Dermis blood vessel endothelial cell (primary cell): Measurements from ENCODE around the gene TOM1L2. TPM values are rescaled to one million over a fixed set of nuclear protein-coding genes. Genes with fewer than 3 reads are reported as not detected.
"Not testable (repeated sequence)": the region's sequence is repeated elsewhere in the genome, so short reads cannot be mapped to it uniquely, and the experiment has no call there.

ENCODE experiments used
- DNase-seq: peaks from one replicate; pipeline ENCODE4 v3.0.0; 2010
- total RNA-seq: library from RNA; depleted of rRNA; stranded (reverse); fragments of >200 nt; gene quantifications from 2 replicates; pipeline ENCODE4 v1.2.3, GENCODE V29; 2014

The TOM1L2 gene
- total RNA-seq, 1 donor from 2014 or later = 21.6 TPM

DNA sequence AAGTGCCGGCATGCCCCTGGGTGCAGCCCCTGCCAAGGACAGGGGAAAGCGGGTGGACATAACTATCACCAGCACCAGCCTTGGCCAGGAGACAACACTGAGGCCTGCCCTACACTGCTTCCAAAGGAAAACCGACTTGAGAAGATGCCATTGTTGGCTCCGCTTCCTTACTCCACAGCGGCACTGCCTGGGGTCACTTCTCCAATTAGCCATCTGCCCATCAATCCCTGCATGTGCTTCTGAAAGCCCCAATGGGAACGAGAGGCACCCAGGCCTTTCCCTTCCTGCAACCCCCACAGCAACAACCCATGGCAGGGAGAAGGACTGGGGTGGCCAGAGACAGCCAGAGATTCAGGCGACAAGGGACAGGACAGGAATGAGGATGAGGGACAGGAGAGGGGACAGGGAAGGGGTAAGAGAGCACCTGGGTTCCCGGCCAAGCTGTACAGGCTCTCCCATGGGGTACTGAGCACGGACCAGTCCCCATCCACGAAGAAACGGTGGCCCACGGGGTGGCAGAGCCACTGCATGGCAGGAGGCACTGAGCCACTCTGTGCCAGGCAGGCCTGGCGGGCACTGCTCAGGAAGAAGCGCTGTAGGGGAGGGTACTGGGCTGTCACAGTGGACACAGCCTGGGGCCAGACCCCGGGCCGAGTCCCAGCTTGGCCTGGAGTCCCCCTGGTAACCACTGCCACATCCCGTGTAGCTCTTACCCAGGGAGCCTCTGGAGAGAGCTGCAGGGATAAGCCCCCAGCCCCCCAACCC, 156.6 kb downstream of the TOM1L2 start:
- DNase-seq = no peak

DNA sequence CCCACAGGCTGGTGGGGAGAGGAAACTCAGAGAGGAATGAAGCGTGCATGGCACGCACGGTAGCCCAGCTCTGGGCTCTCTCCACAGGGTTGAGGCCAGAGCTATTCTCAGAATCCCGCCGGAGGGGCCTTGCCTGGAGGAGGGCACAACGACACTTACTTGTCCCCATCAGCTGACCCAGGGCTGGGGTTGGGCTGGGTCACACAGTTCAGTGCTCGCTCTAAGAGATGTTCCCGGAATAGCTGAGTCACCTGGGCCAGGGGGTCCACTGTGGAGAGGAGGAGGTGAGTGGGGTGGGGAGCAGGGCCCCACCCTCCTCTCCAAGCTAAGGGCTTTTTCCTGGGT, 157.2 kb downstream of the TOM1L2 start:
- no peak for DNase-seq

DNA sequence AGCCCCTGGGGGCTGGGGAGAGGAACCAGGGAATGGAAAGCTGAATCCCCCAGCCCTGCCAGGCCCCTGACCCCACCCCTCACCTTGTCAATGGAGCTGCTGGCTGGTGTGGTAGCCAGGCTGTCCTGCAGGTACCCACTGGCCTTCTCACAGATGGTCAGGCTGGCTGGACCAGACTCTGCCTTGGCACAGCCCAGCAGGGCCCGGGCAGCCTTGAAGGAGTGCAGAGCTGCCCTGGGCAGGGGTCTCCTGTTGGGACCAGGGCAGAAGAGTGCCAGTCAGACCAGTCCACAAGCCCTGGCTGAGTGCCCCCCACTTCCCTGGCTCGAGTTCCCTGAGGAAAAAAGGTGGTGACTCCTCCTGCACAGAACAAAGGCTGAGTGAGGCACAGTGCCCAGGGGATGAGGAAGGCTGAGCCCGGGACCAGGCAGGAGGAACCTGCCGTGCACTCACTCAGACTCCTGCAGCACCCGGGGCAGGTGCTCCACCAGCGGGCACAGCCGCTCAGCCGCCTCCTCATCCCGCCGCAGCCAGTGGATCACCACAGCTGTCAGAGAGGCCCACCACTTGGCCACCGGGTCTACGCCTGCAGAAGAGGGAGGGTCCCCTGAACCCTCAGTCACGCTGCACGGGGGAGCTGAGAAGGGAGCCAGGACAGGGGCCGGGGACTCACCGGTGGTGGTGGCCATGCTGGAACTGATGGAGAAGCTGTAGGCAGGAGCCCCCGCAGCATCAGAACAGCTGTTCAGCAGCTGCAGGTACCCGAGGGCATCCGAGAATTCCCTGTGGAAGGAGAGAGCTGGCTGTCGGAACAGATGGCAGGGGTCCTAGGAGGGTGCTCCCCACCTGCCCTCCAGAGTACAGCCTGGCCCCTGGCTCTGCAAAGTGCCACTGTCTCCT, 157.8 kb downstream of the TOM1L2 start:
- no peak for DNase-seq

DNA sequence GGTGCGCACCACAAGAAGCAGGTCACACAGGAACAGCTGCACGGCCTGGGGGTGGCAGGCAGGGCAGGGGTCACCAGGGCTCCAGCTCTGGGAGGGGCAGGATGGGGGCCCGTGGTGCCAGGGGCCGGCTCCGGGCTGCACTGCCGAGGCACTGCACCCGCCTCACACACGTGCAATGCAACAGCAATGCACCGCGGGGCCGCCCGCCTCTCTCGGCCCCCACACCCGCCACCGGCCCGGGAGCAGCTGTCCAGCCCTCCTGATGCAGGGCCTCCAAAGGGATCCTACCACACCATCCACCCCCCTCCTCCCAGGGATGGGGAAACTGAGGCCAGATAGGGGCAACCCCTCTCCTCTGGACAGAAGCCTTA, 158.5 kb downstream of the TOM1L2 start:
- DNase-seq = no peak

DNA sequence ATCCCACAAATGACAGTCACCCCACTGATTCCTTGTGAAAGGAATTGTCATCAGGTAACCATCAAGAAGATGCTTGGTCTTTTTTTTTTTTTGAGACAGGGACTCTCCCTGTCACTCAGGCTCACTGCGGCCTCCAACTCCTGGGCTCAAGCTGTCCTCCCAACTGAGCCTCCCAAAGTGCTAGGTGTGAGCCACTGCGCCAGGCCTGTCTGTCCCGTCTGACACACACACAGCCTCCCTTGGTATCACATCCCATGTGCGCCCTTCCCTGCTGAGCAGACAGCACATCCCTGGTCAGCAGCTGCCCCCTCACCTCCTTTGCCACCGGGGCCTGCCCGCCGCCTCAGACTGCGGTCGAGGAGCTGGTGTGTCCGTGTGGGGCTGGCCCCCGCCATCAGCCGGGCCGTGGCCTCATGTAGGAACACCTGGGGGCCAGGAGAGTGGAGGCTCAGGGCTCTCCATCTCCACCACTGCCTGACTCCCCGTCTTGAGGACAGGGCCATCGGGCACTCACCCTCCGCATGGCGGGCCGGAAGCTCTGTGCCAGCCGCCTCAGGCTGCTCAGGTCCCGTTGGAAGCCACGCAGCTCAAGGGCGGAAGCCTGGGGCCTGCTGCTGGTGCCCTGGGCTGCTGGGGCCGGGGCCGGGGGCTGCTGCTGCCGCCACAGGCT, 159.0 kb downstream of the TOM1L2 start:
- DNase-seq = no peak

DNA sequence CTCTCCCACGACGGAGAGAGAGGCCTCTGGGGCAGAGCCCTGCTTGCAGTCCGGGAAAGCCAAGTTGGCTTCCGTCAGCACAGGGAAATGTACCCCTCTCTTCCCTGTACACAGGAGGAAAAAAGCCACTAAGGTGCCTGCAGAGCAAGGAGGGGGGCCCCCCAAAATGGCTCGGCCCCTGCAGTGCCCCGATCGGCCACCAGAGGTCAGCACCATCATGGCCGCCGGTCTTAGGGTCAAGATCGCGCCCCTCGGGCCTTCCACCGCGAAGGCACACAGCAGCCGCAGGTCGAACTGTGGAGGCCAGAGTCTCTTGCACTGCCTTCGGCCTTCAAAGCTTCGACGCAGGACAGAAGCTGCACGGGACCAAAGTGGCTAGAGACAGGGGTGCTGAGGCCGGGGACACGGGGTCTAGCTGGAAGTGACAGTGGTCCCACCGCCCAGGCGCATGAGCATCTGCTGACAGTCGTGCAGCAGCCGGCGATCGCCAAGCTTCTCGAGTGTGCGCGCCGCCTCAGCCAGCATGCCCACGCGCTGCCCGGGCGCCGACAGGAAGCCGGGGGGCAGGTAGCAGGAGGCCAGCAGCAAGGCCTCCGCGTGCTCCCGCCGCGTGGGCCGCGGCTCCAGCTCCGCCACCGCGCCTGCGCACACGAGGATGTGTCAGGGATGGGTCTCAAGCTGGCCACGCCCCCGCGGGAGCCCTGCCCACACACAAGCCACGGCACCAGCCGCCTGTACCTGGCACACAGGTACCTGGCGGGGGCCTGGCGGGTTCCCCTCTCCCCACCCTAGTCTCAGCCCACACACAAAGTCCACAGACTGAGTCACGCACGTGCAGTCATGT, 159.8 kb downstream of the TOM1L2 start:
- peak; percentile 78 for DNase-seq

DNA sequence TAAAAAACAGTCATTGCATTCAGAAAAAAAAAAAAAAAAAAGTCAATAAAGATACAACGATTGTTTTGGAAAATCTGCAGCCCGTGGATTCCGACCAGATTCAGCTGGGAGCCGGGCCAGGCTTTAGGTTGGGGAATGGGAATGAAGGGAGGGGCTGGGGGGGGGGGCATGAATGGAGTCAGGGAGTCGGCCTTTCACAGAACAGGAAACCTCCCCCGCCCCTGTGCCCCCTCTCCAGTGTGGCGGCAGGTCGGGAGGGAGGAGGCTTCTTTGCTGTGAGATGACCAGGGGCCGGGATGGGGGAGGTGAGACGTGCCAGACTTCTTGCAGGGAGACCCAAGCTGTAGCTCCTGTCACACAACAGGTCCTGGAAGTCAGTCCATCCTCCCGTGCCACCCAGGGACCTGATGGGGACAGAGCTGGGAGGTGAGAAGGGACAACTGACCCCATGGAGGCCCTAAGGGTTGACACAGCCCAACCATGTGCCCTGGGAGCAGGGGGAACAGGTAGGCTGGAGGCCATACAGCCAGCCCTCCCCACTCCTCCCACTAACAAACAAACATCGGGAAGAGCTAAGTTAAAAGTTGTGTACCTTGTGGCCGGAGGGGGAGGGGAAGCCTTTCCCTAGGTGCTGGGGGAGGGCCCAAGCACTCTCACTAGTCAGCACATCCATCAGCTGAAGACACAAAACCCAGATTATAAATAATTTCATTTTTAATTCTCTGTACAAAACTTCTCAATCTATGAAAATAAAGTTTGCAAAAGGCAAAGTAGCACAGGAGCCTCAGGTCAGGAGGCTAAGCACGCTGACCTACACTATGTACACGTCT, 160.6 kb downstream of the TOM1L2 start:
- no peak for DNase-seq

DNA sequence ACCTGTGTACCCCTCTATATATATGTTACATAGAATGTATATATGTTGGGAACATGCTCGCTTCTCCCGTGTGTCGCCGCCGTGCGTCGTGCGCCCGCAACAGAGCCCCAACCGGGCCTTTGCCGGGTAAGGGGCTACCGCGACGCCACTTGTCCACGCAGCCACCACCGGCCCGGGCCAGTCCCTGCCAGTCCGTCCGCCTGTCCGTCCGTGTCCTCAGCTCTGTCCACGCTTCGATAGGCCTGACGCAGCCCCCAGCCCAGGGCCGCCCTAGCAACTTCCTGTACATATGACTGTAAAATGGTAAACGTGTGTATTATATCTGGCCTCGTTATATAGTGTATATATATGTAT, 161.3 kb downstream of the TOM1L2 start:
- DNase-seq = no peak

DNA sequence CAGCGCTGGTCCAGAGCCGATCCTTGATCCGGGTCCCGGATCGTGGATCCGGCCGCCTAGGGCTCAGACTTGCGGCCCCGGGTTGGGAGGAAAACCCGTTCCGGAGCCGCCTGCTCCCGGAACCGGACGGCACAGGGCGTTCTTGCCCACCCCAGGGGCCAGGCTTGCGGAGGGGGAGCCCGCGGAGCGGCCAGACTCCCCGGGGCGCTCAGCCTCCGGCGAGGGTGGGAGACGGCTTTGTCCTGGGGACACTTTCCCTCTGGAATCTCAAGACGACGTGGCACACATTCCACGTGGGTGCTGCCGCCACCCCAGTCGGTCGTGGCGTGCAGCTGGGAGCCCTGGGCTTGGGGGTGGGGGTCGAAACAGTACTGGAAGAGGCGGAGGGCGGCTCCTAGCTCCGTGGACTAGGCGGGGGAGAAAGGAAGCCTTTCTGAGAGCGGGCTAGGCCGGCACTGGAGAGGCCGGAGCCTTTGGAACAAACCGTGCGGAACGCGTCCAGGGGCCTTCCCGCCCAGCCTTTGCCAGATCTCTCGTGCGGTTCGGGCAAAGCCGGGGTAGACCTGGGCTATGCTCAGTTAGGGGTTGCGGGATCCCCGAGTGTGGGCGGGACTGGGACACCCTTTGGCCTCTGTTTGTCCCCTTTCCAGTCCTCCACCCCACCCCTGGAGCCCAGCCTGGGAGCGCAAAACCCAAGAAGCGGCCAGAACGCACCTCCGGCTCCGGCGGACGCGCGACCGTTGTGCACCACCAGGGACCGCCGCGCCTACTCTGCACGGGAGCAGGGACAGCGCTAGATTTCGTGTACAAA, 161.9 kb downstream of the TOM1L2 start:
- DNase-seq = no peak

DNA sequence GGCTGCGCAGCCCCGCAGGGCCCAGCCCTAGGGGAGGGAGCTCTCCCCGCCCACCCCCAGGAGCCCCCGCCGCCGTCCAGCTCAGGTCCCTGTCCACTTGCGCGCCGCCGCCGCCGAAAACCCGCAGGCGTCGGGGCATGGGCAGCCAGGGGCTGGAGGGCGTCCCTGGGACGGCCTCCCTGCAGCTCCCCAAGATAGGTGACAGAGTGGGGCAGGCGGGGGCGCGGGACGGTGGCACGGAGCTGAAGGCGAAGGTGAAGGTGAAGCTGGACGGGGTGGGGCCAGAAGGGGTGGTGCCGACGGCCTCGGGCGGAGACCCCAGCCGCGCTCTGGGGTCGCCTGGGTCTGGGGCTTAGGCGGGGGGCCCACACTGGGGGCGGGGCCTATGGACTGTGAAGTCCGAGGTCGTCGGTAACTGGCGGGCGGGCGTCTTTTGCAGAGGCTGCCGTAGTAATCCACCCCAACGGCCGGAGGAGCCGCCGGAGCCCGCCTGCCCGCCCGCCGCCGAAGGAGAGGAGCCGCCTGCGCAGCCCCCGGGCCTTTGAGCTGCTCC, 162.6 kb downstream of the TOM1L2 start:
- DNase-seq = no peak

DNA sequence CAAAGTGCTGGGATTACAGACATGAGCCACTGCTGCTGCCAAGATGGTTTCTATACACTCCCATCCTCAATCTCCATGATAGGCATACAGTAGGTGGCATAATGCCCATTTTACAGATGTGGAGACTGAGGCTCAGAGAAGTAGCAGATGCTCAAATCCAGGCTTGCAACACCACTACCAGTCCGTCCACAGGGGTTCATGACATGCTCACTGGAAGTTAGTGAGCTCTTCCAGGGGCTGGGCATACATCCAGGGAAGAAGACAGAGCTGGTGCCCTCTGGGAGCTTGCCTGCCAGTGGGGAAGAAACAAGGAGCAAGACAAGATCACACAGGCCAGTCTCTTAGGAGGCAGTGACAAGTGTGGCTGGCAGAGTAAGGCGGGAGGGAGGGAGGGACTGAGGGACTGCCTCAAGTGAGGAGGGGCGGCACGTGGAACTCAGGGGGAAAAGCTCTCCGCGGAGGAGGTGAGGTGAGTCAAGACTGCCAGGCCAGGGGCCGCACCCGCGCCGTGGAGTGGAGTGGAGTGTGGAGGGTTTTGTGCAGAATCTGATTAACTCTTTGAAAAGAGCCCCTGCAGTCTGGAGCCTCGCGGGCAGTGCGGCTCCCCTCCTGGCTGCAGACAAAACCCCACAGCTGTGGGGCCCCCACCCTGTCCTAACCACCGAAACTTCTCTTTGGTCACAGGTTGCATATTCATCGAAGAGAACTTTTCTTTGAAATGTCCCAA, 163.3 kb downstream of the TOM1L2 start:
- no peak for DNase-seq

DNA sequence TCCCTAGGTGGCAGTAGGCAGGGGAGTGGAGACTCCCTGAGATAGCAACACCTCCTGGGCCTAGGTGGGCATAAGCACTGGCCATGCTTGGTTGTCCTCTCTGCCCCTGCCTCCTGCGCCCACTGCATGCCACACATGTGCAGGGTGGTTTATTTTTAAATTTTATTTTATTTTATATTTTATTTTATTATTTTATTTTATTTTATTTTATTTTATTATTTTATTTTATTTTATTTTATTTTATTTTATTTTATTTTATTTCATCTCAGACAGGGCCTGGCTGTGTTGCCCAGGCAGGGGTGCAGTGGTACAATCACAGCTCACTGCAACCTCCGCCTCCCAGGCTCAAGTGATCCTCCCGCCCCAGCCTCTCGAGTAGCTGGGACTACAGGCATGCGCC, 164.0 kb downstream of the TOM1L2 start:
- DNase-seq = not testable (repeated sequence)

DNA sequence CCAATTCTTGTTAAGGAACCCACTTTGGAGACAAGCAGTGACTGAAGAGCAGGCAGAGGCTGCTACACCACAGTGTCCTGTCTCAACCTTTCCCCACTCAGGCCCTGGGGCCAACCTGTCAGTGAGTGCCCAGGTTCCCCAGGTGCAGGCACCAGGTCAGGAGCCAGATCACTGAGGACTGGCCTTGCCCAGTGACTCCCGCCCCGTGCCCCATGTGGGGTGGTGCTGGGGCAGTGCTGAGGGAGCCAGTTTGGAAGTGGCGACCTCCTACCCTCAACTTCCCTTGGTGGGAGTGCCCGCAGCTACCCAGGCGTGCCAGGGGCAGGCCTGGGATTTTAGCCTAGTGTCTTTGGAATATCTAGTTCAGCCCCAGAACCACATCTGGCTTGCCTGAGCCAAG, 164.8 kb downstream of the TOM1L2 start:
- DNase-seq = no peak

DNA sequence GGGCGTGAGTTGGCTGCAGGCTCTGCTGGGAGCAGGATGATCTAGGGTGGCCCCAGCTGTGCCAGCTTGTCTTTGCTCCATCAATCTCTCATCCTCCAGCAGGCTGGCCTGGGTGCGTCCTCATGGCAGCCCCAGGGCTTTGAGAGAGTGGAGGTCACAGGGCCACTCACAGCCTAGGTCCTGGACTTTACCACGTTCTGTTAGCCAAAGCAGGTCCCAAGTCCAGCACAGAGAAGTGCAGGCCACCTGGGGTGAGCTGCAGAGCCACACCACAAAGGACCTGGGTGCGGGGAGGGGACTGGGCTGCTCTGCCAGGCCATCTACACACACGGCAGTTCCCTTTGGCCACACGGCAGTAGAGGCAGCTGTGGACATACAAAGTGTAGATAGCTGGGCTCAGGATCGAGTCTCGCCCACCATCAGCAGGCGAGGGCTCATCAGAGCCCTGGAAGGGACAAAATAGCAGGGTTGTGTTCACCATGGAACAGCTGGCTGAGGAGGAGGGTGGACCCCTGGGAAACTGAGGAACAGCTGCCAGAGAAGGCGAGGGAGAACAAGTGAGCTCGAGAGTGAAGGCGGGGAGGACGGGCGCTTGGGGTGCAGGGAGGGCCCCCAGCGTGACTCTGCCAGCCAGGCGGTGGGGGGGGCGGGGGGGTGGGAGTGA, 165.5 kb downstream of the TOM1L2 start:
- no peak for DNase-seq

DNA sequence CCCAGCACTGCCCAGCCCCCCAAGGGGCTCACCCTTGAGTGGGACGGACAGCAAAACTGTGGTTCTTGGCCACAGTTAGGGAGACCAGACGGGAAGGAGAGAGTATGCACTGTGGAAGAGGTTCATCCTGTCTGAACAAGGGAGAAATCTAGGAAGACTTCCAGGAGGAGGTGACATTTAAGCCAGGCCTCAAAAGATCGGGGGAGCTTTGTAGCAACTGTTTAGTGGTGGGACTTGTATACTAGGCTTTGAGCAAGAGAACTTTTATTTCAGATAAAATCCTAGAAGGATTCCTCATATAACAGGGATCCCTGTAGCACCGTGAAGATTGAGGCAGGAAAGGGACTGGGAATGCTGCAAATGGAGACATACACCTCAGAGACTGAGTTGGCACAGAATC, 166.2 kb downstream of the TOM1L2 start:
- no peak for DNase-seq

DNA sequence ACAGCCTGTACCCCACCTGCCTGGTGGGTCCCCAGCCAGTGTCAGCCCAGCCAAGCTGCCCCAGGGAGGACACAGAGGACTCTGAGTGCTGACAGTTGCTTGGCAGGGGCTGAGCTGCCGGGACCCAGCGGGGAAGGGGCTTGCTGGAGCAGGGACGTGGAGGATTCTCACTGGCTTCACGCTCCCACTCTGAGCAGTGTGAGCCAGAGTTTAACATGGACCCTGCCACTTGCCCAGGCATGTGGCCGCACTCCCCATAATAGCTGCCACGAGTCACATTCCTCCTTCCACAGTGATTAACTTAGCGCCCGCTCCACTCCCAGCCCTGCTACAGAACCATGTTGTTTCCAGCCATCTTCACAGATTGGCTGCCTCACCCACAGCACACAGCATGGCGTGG, 166.6 kb downstream of the TOM1L2 start:
- no peak for DNase-seq

DNA sequence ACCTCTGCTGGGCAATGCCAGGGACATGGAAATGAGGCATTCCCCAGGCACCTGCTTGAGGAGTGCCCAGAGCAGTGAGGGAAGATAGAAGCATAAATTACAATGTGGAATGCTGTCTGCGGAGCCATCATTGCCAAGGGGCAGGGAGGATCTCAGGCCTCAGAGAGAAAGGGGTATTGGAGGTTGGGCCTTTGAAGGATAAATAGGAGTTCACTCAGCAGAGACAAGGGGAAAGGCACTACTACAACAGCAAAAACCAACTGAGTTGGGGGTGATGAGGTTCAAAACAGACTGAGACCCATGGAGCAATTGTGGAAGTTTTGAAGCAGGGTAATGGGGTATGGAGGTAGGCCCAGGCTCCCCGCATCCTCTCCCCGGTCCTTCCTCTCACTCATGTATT, 168.2 kb downstream of the TOM1L2 start:
- DNase-seq = no peak

DNA sequence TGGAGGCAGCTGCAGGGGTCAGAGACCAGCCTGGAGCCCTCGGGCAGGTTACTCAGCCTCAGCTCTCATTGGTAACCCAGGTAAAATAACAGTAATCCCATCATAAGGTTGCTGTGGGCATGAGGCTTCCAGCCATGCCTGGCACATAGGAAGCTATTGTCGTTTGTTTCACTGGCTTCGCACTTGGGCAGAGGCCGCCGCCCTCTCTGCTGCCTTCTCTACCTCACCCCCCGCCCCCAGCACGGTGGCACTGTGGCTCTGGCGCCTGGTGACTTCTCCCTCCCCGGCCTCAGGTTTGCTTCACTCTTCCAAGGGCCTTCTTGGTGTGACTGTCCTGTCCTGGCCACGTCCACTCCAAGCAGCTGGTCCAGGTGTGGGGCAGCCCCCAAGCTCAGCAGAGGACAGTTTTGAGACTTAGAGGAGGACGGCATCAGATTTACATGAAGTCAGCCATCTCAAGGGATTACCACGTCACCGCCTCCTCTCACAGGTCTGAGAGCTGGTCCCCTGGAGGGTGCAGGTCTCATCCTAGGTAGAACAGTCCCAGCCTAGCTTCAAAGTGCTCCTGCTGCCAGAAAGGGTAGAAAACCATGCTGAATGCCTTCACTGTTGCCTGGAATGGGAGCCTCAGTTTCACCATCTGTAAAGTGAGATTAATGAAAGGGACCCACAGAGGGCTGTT, 170.3 kb downstream of the TOM1L2 start:
- DNase-seq = no peak
